Endothelial cell of umbilical vein (primary cell): Measurements from ENCODE around the gene PRC1. TPM values are rescaled to one million over a fixed set of nuclear protein-coding genes. Genes with fewer than 3 reads are reported as not detected.

ENCODE experiments used
- BruUV-seq: library from RNA; stranded (reverse); fragments of 400-500 nt; replicated peaks from 2 replicates; lab custom pipeline; 2021; lab: Mats Ljungman, UMichigan
- CTCF ChIA-PET: fragments of 300-600, 350-600 bp; sonication (Branson Sonifier 250); formaldehyde crosslinking; loops from one replicate; lab custom pipeline; 2021; ENCODE audit warnings: antibody characterized with exemption, inconsistent platforms; lab: Charles Lee
- POLR2A ChIA-PET: fragments of 300-600, 350-600 bp; sonication (Branson Sonifier 250); formaldehyde crosslinking; loops from one replicate; lab custom pipeline; 2021; ENCODE audit warnings: antibody characterized with exemption, inconsistent platforms; lab: Charles Lee
- DNase-seq: peaks from one replicate; pipeline ENCODE4 v3.0.0-alpha.2; 2011; ENCODE audit warnings: low read depth, low spot score
- FAIRE-seq: peaks from 2 replicates; lab custom pipeline; 2011; peaks lifted over from hg19 to GRCh38; lab: Jason Lieb, UNC
- H2AFZ ChIP-seq: 2 replicates; pipeline ENCODE4 v1.6.0; 2012; ENCODE audit warnings: low read depth, low read length, control low read depth, inconsistent platforms
- H3K27ac ChIP-seq: 2 replicates; pipeline ENCODE4 v1.5.1; 2011; ENCODE audit warnings: low read depth, mild to moderate bottlenecking, control low read depth, low read length, moderate library complexity; ENCODE audit not compliant: insufficient read depth
- H3K27me3 ChIP-seq, 2 experiments: 2 replicates each; pipeline versions ENCODE4 v1.6.0 to v1.6.1; 2011; ENCODE audit warnings: low read length in 2 of 2, mixed read lengths in 1 of 2; ENCODE audit not compliant: control insufficient read depth in 2 of 2, insufficient read depth in 2 of 2
- H3K36me3 ChIP-seq, 2 experiments: 2 replicates in 1 of 2; 3 replicates in 1 of 2; pipeline ENCODE4 v1.5.1; 2011; ENCODE audit warnings: low read length in 2 of 2, mild to moderate bottlenecking in 1 of 2, moderate library complexity in 1 of 2; ENCODE audit not compliant: control insufficient read depth in 2 of 2, insufficient read depth in 2 of 2; ENCODE audit errors: extremely low read depth in 1 of 2
- H3K4me1 ChIP-seq: 3 replicates; pipeline ENCODE4 v1.5.1; 2011; ENCODE audit warnings: mild to moderate bottlenecking, low read length; ENCODE audit not compliant: control insufficient read depth, insufficient read depth; ENCODE audit errors: extremely low read depth
- H3K4me2 ChIP-seq: 2 replicates; pipeline ENCODE4 v1.6.1; 2011; ENCODE audit warnings: low read length, control low read depth, mixed read lengths; ENCODE audit not compliant: insufficient read depth
- H3K4me3 ChIP-seq, 3 experiments: fragments of 200-600 bp in 1 of 3; sonication (generic), shearing (Covaris generic) in 1 of 3; replicated peaks in 1 of 3; 2 replicates each; pipeline ENCODE4 v1.5.1; 2011 to 2016; ENCODE audit warnings: control low read depth in 3 of 3, low read length in 3 of 3, mild to moderate bottlenecking in 2 of 3, inconsistent platforms in 1 of 3, low read depth in 1 of 3, moderate library complexity in 1 of 3; ENCODE audit not compliant: insufficient read depth in 1 of 3
- H3K79me2 ChIP-seq: 2 replicates; pipeline ENCODE4 v1.6.0; 2012; ENCODE audit warnings: low read length, inconsistent platforms; ENCODE audit not compliant: control insufficient read depth, insufficient read depth
- H3K9ac ChIP-seq: replicated peaks from 2 replicates; pipeline ENCODE3; 2011; ENCODE audit warnings: low read length, control low read depth; ENCODE audit not compliant: insufficient read depth; ENCODE audit errors: extremely low read depth
- H3K9me1 ChIP-seq: replicated peaks from 3 replicates; pipeline ENCODE4 v1.6.0; 2011; ENCODE audit warnings: mild to moderate bottlenecking, low read length; ENCODE audit not compliant: control insufficient read depth, insufficient read depth; ENCODE audit errors: extremely low read depth
- H3K9me3 ChIP-seq: replicated peaks from 2 replicates; pipeline ENCODE4 v1.5.1; 2012; ENCODE audit warnings: low read length, inconsistent platforms; ENCODE audit not compliant: control insufficient read depth, insufficient read depth
- H4K20me1 ChIP-seq: replicated peaks from 2 replicates; pipeline ENCODE3; 2011; ENCODE audit warnings: mild to moderate bottlenecking, low read length; ENCODE audit not compliant: control insufficient read depth, insufficient read depth; ENCODE audit errors: extremely low read depth
- CTCF ChIP-seq, 2 donors: IDR thresholded peaks; 1 replicate in 1 of 2; 2 replicates in 1 of 2; pipeline ENCODE4 v1.5.1; 2011; ENCODE audit warnings: low read length in 2 of 2, mild to moderate bottlenecking in 2 of 2, moderate library complexity in 2 of 2, control low read depth in 1 of 2, inconsistent platforms in 1 of 2, low read depth in 1 of 2; ENCODE audit not compliant: insufficient read depth in 1 of 2; ENCODE audit errors: extremely low read depth in 1 of 2
- EZH2 ChIP-seq: IDR thresholded peaks from 2 replicates; pipeline ENCODE4 v1.6.1; 2012; ENCODE audit warnings: borderline replicate concordance, low read depth, mild to moderate bottlenecking, moderate library complexity, low read length, inconsistent platforms; ENCODE audit not compliant: severe bottlenecking
- GATA2 ChIP-seq: IDR thresholded peaks from 2 replicates; pipeline ENCODE4 v1.7.0; 2011; ENCODE audit warnings: low read depth, mild to moderate bottlenecking, moderate library complexity, mixed read lengths, low read length; ENCODE audit not compliant: insufficient read length, insufficient read depth
- JUN ChIP-seq: IDR thresholded peaks from 2 replicates; pipeline ENCODE4 v1.6.1; 2011; ENCODE audit warnings: borderline replicate concordance, low read depth; ENCODE audit not compliant: insufficient read length, insufficient read depth
- MYC ChIP-seq: IDR thresholded peaks from one replicate; pipeline ENCODE4 v1.6.1; 2011; ENCODE audit warnings: mild to moderate bottlenecking, low read depth, low read length
- POLR2A ChIP-seq: IDR thresholded peaks from 2 replicates; pipeline ENCODE4 v1.6.1; 2012; ENCODE audit warnings: low read depth, mild to moderate bottlenecking, control low read depth, low read length
- POLR2AphosphoS5 ChIP-seq: IDR thresholded peaks from 2 replicates; pipeline ENCODE4 v1.6.1; 2012; ENCODE audit warnings: low read depth, mild to moderate bottlenecking, control low read depth, low read length, moderate library complexity; ENCODE audit not compliant: insufficient read depth
- dilution Hi-C: fragments of 300-500 bp; cut with MboI; formaldehyde crosslinking; loops from one replicate; pipeline ENCODE4 v1.15.0; 2019; ENCODE audit warnings: low sequenced_read_pairs; ENCODE audit not compliant: extremely low pct_ligation_motif_present
- intact Hi-C: fragments of 100-400 bp; cut with micrococcal nuclease; formaldehyde crosslinking; loops from one replicate; pipeline ENCODE4 v1.10.0; 2022
- polyA plus RNA-seq, 4 experiments: library from polyadenylated mRNA; depleted of rRNA in 3 of 4; stranded (reverse) in 3 of 4; unstranded in 1 of 4; fragments of >200 nt; gene quantifications; 2 replicates each; pipeline versions ENCODE4 v1.2.1 to v1.2.3, GENCODE V29; 2011 to 2012; ENCODE audit warnings: missing spikeins in 1 of 4
- total RNA-seq: library from RNA; stranded (reverse); gene quantifications from 2 replicates; pipeline ENCODE4 v1.2.3, GENCODE V29; 2021
- TF ChIP-seq, protein P1 (sequence below): IDR thresholded peaks from 2 replicates; pipeline ENCODE4 v1.6.1; 2011; ENCODE audit not compliant: insufficient read depth, insufficient read length

PRC1 gene
- total and polyA plus RNA-seq, 2 donors (not counting 3 experiments of a cell fraction or from before 2014, with no cell fraction given): 171 to 280 TPM

DNA sequence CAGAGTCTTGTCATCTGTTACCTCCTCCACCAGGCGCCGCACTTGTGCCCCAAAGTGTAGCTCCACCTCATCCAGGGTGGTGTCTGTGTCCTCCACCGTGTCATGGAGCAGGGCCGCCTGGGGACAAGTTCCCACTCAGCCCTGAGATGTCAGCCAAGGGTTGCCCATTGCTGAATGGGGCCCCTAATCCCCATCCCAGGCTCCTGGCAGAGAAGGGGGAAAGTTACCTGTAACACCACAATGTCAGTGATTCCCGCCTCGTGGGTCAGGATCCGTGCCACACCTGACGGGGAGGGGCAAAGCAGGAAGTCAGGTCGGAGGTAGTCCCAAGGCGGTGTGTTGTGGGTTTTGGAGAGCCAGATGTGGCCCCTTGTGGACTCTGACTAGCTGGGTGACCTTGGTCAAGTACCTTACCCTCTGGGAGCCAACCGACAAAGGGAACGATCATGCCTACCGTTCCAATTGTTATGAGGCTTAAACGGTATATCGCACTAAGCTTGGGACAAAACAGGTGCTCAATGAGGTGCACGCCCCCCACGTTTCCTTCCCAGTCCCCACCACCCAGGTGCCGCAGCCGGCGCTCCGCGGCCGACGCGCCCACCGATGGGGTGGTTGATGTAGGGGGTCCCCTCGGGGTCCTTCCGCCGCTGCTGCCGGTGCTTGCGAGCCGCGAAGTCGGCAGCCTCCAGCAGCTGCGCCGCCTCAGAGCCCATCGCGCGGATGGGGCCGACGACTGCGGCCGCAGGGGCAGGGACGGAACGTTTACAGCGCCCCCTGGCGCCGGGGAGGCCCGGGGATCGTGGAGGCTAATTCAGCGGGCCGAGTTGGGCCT is 62.3 kb downstream of the PRC1 start, which contains the start of gene HDDC3:
Gene HDDC3, minus strand, starts transcription at position 722 of the 832 bp plus-strand sequence. Its CDS starts 9 bp downstream, at position 713.
- H4K20me1 ChIP-seq: no peaks in the 10 kb centered on the region
- POLR2A ChIA-PET: interaction anchor here (1.2 kb wide), 1 partner anchor 284 kb away, joined by 3 read pairs; no protein-coding TSS in a partner anchor
- CTCF ChIA-PET: interaction anchor here (0.6 to 8.1 kb wide), 26 partner anchors 10 to 611 kb away, joined by 3 to 66 read pairs (median 6); partner anchors contain the start of genes FES, MAN2A2, PRC1 and RCCD1
- peak within 1 kb of the TSS; percentile 65 for H2AFZ ChIP-seq
- H3K9me1 ChIP-seq: no peaks in the 10 kb centered on the region
- peak; percentile 79 for DNase-seq
- H3K9ac ChIP-seq: peak within 1 kb of the TSS; percentile 35
- dilution Hi-C loops (no loop called here), intact Hi-C loops (loop anchor here (1.0 to 5.0 kb wide), 4 partner anchors 24 to 430 kb away; partner anchors contain the start of gene PRC1)
- H3K4me1 ChIP-seq: peaks cover 36% of the 10 kb centered on the region
- peak within 1 kb of the TSS; percentile 33 to 80 (median 62) for H3K4me3 ChIP-seq
- no peaks in the 10 kb centered on the region for H3K27me3 ChIP-seq
- peak; percentile 95 for FAIRE-seq
- H3K4me2 ChIP-seq: peak within 1 kb of the TSS; percentile 56
- peaks cover 16% of the 10 kb centered on the region for H3K79me2 ChIP-seq
- no peaks in the 10 kb centered on the region for H3K9me3 ChIP-seq
- TSS peak; percentile 15 for BruUV-seq
- no peak within 1 kb of the TSS for H3K27ac ChIP-seq
- TF ChIP-seq CTCF (IDR thresholded peaks at IDR 0.05; ENCODE audit: extremely low read depth in 1 of 2, insufficient read depth in 1 of 2, low read depth in 1 of 2, low read length in 2 of 2) (peak; percentile 98), MYC (no peak), POLR2AphosphoS5 (peak; percentile 83), POLR2A (peak; percentile 74), GATA2 (no peak), EZH2 (no peak), JUN (no peak)
- TF ChIP-seq, protein P1, sequence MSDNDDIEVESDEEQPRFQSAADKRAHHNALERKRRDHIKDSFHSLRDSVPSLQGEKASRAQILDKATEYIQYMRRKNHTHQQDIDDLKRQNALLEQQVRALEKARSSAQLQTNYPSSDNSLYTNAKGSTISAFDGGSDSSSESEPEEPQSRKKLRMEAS: no peak
- H3K36me3 ChIP-seq: peaks cover 0 to 2% of the 10 kb centered on the region in 2 experiments
